ENCODE measurements around the gene CYP26B1.

GRCh38 chr2:72080286-72081145, 67.1 kb downstream of the CYP26B1 start:
- TF ChIP-seq CTCF (IDR thresholded peaks at IDR 0.05 in 8 of 11, conservative IDR thresholded peaks at IDR 0.05 in 3 of 11) = no peak
- TF ChIP-seq POLR2A (IDR thresholded peaks at IDR 0.05) = no peak

All from spleen (tissue), 7 donors.